HG03469 (cell line): ENCODE data around the gene CRACR2A.

ENCODE experiments used
- ATAC-seq: cut with Tn5 transposase; IDR thresholded peaks from one replicate; pipeline ENCODE4 v1.9.1; 2021; ENCODE audit warnings: mild to moderate bottlenecking, moderate library complexity, moderate number of reproducible peaks; ENCODE audit not compliant: unreplicated experiment

CRACR2A gene

DNA sequence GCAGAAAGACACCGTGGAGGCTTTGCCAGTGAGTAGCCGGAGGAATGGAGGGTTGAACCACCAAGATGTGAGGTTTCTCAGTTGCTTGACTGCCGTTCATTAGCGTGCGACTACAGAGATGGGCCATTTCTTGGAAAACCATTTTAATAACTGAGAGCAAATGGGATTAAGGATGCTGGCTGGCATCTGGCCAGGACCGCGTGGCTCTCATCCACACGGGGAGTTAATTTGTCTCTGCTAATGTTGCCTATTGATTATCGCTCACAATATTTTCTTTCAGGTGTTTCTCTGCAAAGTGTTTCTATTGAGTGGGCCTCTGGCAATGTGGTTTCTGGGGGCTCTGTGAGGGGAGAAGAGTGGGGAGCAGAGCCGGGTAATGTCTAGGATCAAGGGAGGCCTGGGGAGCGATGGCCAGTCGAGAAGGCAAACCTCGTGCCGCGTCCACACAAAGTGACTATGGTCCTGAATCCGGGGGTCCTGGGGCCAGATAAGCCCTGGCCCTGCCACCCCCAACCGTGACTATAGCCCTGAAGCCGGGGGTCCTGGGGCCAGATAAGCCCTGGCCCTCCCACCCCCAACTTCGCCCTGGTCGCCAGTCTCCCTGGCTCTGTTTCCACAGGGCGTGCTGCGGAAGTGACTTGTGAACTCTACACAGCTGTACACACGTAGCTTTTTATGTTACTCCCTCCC is 151.3 kb downstream of the CRACR2A start:
- no peak for ATAC-seq

DNA sequence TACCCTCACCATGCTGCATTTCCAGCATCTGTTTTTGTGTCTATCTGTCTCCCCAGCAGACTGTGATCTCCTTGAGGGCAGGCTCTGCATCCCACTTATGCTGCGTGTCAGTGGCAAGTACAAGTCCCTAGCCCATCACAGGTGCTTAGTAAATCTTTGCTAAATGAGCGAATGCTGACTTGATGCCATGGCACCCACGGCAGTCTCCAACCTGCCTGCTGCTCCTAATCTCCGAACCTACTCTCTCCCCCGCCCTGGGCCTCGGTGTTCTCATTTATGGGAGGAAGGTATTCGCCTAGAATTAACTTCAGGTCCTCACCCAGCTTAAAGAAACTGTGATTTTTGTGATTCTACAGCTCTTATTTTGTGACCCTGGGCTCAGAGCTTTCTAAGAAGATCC is 152.0 kb downstream of the CRACR2A start:
- ATAC-seq = no peak

DNA sequence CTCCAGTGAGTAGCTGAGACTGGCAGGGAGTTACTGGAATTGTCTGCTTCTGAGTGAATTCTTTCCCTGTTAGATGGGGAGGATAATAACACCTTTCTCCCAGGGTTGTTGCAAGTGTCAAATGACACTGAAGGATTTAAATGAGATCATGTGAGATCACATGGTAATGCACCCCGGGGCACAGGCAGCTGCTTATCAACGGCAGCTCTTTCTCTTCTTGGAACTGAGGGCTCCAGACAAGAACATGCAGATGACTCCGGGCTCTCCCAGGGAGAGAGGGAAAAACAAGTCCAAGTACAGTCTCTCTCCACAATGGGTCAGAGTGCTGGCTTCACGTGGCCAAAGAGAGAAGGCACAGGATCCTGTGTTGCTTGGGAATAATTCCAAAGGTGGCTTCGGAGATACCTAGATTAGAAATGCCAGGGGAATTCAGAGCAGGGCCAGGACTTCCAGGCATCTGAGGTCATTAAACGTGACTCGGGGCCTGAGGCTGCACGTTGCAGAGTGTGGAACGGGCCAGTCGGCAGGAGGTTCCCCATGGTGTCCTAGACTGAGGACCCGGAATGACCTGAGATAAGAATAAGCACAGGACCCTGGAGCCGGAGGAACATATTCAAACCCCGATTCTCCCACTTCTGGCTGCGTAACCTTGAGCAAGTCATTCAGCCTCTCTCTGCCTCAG is 152.7 kb downstream of the CRACR2A start:
- no peak for ATAC-seq

DNA sequence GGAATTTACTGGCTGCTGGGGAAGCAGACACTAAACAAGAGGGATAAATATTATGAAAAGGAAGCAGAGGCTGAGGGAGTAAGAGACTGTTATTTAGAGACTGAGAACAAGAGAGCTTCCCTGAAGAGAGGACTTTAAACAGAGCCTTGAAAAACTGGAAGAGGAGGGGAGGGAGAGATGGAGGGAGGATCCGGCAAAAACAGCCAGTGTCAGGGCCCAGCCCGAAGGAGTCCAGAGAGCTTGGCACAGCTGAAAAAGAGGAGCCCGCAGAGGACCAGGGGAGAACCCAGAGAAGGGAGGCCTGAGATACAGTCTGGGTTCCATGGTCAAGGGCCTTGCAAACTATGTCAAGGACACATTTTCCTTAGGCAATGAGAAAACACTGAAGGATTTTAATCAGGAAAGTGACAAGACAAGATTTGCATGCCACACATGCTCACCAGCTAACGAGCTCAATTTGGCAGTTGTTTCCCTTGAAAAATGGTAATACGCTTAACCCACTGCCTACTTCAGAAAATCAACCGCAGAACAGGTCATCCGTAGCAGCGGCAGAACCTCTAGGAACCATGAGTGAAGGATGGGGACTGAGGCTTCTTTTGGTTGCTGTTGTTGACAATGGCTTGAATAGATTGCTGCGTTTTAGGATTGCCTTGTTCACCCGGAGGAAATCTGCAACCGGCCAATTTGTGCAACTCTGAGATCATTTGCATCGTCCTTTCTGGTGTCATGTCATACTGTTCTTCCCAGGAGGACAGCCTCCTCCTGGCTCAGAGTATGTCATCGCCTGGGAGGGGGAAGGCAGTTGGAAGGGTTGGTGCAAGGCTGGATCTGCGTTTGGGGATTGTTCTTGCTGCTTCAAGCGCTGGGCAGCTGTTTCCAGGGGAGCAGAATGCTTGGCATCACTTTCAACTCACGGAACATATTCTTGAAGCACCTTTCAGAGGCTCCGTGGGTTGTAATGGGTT is 153.7 kb downstream of the CRACR2A start:
- ATAC-seq = no peak

DNA sequence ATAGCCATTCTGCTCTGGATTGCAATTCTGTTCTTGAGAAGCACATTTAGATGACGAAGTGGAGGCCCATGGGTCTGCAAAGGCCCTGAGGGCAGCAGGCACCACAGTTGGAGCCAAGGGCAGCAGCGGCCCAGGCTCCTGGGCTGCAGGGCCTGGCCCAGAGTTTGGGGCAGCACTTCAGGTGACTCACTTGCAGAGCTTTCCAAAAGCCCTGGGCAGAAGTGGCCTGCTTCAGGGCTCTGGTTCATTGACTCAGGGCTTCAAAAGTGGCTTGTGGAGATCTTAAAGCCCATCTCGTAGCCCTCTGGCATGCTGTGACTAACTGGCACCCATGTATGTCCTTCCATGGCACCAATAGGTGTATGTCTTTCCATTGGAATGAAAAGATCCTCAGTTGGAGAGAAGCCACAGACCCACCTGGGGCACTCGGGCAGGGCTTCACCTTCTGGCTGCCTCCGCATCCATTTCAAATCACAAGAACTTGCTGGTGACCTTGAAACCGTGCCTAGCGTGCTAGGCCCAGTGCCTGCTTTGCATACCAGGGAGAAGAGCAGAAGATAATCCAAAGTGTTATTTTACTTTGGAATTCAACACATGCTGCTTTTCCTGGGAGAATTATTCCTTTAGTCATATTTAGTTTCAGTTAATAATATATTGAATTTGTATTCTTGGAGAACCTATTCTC is 155.2 kb downstream of the CRACR2A start:
- ATAC-seq = no peak

DNA sequence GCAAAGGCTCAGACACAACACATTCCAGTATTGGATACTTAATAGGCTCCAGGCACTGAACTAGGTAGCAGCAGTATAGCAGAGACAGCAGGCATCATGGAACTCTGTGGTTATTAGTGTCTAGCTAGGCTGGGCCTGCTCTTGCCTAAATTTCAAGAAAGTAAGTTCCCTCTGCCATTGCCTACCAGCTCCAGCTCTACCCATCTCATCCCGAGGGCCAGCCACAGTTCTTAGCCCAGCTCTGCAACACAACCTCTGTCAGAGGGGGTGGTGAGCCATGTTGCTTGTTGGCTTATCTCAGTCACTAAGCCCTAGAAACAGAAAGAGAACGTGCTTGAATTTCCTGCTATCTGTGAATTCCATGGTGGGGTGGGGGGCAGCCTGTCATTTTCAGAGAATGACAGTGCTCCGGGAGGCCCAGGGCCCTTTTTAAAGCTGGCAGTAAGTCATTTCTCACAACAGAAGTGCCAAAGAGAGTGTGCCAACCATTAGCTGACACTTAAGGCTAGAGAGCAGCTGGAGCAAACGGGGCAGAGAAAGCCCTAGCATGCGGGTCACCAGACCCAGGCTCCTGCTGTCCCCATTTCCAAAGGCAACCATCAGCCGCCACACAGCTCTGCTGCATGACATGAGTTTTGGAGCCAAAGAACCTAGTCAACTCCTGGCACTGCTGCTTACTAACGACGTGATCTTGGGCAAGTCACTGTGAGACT is 156.1 kb downstream of the CRACR2A start:
- ATAC-seq = no peak

DNA sequence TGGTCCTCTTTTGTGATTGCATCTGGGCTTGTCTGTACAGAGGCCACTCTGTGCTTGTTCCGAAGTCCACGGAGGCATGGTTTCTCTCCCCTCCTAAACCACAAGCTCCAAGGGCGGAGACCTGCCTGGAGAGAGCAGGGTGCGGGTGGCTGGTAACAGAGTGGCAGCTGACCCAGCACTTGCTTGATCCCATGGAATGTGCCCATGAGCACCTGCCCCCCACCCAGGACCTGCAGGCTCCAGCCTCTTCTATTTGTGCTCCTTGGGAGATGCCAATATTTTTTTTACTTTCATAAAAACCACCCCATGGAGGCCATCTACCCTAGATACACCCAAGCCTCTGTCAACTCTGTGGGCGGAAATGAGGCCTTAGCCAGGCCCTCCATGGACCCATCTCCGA is 157.2 kb downstream of the CRACR2A start:
- ATAC-seq = no peak

DNA sequence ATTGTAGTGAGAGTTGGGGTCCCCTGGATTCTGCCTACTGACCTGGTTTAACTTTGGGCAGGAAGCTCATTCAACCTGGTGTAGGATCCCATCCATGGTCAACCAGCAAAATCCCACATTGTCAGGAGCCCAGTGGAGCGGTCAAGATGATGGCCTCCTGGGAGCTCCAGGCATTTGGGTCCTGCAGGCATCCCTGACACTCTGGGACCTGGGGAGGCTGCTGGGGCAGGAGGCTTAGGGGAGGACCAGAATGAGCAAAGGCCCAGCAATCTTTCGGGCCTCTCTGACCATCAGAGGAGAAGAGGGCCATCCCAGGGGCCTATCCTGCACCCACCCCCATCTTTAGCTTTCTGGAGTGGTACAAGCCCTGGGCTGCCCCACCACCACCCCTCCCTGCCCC is 157.9 kb downstream of the CRACR2A start:
- ATAC-seq = no peak

DNA sequence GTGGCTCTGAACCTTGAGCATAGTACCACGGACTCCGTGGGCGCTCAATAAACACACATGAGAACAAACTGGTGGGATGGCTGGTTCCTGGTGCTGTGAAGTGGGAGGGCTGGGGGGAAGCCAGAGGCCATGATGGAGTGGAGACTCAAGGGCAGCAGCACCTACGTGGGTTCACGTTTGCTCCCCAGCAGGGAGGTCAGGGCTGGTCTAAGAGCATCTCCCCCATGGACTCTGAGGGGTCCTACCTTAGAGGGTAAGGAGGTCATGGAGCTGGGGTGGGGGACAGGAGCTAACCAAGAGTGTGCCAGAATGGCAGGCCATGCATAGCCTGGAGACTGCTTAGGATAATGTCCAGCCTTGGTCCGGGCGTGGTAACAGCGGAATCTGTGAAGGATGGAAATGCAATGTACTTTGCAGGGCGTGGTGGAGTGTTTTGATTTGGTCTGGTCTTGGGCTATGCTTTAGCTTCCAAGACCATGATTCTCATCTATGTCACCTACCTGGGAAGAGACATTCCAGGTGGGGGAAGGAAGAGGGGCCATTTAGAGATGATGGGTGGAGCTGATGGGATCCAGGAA is 158.9 kb downstream of the CRACR2A start:
- ATAC-seq = no peak

DNA sequence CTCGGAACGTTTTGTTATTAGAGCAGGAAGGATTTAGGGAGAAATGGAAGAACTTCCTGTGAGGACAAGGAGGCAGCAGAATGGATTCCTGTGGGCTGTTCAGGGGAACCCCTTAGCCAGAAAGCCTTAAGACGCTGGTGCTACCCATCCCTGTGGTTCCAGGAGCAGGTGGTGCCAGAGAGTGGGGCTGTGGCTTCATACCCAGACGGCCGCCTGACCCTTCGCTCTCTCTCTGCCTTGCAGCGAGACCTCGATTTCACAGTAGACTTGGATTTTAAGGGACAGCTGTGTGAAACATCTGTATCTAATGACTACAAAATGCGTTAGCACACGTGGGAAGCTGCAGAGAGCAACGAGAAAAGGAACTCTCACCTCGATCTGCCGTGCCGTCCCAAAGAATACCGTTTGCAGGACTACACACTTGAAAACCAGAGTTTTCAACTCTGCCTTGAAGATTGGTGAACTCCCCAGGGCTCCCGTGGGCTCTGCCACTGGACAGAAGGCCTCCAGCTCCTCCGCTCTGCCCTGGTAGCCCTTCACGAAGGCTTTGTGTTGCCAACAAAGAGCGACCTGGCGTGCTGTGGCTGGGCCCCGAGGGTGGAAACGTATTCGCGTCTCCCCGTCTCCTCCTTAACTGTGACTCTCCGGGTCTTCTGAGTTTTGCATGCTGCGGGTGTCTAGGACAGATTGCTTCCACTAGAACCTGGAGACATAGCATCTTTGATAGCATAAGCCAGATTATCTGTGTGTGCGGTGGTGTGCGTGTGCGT is 159.9 kb downstream of the CRACR2A start:
- ATAC-seq = no peak

DNA sequence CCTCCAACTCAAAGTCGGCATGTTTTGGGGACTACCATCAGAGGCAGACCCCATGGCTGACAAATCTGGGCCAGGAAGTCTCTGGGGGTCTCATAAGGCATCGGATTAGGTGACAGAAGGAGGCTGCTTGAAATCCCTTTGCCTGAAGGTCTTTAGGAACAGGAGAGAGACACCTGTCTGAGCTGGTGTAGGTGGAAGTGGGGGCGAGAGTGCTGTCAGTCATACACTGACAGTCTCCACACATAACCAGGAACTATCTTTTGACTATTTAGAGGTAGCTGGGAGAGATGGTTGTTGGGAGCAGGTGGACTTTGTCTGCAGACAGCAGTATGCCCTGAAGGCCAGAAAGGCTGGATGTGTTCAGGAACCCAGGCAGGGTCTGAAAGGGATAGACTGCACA is 163.2 kb downstream of the CRACR2A start:
- ATAC-seq = no peak

DNA sequence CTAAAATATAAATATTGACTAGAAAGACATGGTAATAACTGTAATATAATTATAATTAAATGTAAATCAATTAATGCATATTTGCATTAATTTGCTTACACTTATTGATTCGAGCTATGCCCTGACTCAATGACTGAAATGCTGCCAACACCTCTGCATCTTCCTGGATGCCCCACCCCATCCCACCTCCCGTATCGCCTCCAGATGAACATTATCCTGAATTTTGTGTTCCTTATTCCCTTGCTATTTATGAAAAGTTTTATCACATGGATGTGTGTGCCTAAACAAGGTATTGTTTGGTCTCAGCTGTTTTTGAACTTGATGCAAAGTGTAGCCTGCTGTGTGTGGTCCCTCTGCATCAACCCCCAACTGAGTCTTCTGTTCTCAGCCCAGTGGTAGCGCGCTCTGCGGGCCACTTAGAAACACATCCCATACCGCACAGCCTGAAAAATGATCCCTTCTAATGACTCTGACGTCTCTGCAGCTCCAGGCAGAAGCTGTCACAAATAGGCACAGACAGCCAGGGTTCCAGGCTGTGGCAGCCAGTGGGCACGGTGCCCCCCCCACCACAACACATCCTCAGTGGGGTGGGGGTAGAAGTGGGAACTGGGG is 165.4 kb downstream of the CRACR2A start:
- ATAC-seq = no peak

DNA sequence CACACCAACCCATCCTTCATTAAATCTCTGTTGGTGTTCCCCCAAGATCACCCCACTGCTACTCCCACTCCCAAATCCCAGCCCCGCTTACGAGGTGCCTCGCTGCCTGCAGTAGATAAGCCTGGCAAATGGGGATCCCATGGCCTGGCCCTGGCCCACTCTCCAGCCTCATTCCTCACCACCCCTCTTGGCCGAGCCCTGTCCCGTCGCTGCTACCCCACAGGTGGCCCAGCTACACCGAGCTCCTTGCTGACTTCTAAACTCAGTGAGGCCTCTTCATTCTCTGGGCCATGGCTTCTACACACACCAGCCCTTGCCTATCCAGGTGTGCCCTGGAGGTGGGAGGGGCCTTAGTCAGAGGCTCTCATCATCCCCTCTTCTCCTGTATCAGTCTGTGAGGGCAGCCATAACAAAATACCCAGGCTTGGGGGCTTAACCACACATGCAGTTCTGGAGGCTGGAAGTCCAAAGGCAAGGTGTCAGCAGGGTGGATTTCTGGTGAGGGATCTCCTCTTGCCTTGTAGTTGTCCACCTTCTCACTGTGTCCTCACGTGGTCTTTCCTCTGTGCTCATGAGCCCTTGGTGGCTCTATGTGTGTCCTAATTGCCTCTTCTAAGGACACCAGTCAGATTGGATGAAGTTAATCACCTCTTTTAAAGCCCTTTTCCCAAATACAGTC is 169.1 kb downstream of the CRACR2A start:
- no peak for ATAC-seq

DNA sequence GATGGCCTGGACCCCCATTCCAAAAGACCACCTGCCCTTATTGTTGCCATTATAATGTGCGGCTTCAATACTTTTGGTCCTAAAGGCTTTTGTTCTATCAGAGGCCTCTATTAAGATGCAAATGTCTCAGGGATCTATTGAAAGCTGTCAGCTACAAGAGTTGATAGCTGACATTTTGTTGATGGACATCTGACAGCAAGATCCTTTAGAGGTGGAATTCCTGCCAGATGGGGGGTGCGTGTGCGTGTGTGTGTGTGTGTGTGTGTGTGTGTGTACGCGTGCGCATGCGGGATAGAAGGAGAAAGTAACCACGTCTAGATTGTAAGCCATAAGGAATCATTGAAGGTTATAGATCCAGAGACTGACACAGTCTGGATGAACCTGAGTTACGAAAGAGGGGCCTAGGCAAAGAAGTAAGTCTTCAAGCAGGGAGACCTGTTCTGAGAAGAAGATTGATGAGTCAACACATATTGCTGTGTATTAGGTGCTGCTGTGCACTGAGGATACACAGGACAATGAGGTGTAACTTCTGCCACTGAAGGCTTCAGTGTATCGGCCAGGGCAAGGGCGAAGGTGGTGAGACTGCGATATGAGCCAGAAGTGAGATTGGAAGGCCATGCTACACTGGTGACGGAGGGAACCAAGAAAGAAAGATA is 172.7 kb downstream of the CRACR2A start:
- no peak for ATAC-seq

DNA sequence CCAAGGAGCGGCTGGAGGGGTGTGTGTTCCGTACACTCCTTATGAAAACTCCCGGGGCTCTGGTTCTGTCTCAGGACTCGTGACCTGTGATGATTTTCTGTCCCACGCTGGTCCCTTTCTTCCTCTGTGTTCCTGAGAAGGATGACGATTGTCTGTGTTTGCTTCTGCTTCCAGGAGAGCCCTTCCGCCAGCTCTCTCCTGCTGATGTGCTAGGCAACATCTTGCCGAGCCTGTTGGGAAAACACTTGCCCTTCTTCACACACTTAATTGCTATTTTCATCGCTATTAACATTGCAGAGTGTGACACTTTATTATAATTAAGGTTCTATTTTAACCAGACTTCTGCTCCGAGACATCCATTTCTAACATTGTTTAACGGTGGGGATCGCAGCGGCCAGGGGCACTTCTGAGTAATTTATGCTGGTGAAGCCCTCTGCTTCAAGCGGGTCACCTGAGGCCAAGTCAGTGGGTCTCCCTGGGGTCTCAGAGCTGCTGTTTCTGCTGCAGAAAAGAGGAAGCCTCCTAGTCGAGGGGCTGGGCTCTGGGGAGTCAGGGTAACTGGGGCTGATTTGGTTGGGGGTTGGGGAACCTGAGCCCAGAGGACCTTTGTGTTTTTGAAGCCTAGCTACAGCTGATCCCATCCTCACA is 173.3 kb downstream of the CRACR2A start:
- no peak for ATAC-seq

DNA sequence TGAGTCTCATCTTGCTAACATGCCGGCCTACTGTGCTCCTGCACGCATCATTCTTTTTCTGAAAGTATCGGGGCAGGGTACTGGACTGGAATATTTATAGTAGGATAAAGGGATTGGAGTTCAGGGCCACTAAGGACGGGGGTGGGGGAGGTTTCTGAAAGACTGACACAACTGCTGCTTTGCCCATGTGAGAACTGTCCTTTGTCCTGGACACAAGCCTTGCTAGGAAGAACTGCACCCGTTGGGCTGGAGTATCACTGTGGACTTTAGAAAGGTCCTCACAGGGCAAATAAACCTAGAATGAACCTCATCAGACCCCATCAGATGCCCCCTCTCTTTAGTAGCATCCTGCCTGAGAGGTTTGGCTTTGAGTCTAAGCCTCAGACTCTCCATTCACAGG is 174.4 kb downstream of the CRACR2A start:
- ATAC-seq = no peak

DNA sequence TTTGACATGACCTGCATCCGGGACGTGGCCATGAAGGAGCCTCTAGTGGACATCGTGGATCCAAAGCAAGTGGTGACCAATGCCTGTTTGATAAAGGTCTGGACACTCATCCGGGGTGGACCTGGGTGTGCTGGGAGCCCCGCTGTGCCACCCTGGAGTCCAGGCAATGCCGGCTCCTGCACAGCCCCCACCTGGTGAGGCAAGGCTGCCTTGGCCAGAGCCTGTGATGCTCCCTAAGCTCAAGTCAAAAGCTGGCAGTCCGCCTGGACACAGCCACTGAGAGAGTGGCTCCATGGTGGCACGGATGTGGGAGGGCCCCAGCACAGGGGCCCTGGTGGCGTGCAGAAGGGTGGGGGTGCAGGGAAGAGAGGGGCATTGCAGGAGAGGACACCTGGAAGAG is 176.0 kb downstream of the CRACR2A start:
- no peak for ATAC-seq
